Measurements from ENCODE around the gene GNB3. TPM values are rescaled to one million over a fixed set of nuclear protein-coding genes. Genes with fewer than 3 reads are reported as not detected.

GNB3 gene
- total and polyA plus RNA-seq, 4 donors, result 1.2 to 3.3 (median 1.7) TPM

DNA sequence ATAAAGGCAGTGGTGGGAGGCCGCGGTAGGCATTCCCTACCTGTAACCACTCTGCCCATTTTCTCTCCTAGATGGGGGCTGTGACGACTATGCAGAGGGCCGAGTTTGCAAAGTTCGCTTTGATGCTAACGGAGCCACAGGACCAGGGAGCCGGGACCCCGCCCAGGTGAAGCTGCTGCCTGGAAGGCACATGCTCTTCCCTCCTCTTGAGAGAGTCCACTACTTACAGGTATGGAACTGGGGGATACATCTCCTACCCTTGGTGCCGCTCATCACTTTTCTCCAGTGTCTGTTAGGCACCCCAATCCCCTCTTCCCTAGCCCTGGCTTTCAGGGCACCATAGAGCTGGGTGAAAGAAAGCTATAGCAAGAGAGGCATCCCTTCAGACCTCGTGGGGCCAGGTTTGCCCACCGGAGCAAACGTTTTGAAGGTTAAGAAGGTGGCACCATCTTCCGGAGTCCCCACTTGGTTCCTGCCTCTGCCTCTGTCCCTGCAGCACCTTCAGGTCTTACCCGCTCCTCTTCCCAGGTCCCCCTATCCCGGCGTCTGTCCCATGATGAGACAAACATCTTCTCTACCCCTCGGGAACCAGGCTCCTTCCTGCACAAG is 14.5 kb upstream of the GNB3 start:
- ATAC-seq (ENCODE audit: insufficient read depth, low FRiP score) (no peak), DNase-seq (no peak)
- peaks cover 0 to 12% (median 3%) of the 10 kb centered on the region in 3 donors for H3K27me3 ChIP-seq (ENCODE audit: control insufficient read depth in 3 of 3, insufficient read depth in 3 of 3, low read length in 2 of 3)
- TF ChIP-seq, protein P1, sequence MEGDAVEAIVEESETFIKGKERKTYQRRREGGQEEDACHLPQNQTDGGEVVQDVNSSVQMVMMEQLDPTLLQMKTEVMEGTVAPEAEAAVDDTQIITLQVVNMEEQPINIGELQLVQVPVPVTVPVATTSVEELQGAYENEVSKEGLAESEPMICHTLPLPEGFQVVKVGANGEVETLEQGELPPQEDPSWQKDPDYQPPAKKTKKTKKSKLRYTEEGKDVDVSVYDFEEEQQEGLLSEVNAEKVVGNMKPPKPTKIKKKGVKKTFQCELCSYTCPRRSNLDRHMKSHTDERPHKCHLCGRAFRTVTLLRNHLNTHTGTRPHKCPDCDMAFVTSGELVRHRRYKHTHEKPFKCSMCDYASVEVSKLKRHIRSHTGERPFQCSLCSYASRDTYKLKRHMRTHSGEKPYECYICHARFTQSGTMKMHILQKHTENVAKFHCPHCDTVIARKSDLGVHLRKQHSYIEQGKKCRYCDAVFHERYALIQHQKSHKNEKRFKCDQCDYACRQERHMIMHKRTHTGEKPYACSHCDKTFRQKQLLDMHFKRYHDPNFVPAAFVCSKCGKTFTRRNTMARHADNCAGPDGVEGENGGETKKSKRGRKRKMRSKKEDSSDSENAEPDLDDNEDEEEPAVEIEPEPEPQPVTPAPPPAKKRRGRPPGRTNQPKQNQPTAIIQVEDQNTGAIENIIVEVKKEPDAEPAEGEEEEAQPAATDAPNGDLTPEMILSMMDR (IDR thresholded peaks at IDR 0.05; ENCODE audit: control extremely low read depth, extremely low read depth), result no peak
- H3K27ac ChIP-seq (ENCODE audit: low read depth in 1 of 2, low read length in 1 of 2), result no peak overlapping the region
- H3K4me3 ChIP-seq, result no peak overlapping the region
- 83 to 87% methylated on average over 17 of the region's 17 CpGs for WGBS, 2 donors
- H3K36me3 ChIP-seq (ENCODE audit: control insufficient read depth in 4 of 4, insufficient read depth in 4 of 4, low read length in 4 of 4), result peaks cover 0 to 2% (median under 1%) of the 10 kb centered on the region in 4 donors
- H3K9me3 ChIP-seq (ENCODE audit: control insufficient read depth in 4 of 4, insufficient read depth in 3 of 4, low read length in 3 of 4), result no peaks in the 10 kb centered on the region
- H3K4me1 ChIP-seq (ENCODE audit: control insufficient read depth in 5 of 5, insufficient read depth in 5 of 5, low read length in 5 of 5), result peaks cover 0 to 37% (median 5%) of the 10 kb centered on the region in 5 donors
- H3K9ac ChIP-seq (ENCODE audit: insufficient read depth in 1 of 2, low read length in 2 of 2), result no peak overlapping the region

DNA sequence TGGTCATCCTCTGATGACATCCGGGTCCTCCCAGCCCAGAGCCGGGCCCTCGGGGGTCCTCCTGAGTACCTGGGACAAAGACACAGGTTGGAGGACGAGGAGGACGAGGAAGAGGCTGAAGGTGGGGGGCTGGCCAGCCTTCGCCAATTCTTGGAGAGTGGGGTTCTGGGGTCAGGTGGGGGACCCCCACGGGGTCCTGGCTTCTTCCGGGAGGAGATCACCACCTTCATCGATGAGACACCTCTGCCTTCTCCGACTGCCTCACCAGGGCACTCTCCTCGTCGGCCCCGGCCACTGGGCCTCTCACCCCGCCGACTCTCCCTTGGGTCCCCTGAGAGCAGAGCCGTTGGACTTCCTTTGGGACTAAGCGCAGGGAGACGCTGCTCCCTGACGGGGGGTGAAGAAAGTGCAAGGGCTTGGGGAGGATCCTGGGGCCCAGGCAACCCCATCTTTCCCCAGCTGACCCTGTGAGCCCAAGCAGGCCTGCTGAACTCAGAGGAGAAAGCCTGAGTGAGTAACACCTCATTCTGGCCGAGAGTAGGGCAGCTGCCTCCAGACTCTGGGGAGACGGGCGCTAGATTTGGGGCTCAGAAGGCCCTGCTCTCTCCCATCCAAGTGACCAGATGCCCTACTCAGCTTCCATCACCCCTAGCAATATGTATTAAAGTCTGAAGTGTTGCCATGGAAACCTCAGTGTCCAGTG is 13.8 kb upstream of the GNB3 start:
- H3K9ac ChIP-seq (ENCODE audit: insufficient read depth in 1 of 2, low read length in 2 of 2), result peak overlapping the region in 1 of 2 donors; percentile 16
- H3K27me3 ChIP-seq (ENCODE audit: control insufficient read depth in 3 of 3, insufficient read depth in 3 of 3, low read length in 2 of 3), result peaks cover 0 to 11% (median 3%) of the 10 kb centered on the region in 3 donors
- H3K4me1 ChIP-seq (ENCODE audit: control insufficient read depth in 5 of 5, insufficient read depth in 5 of 5, low read length in 5 of 5), result peaks cover 0 to 35% (median 5%) of the 10 kb centered on the region in 5 donors
- WGBS, 2 donors, result 85 to 87% methylated on average over 22 of the region's 22 CpGs
- H3K4me3 ChIP-seq, result no peak overlapping the region
- DNase-seq (no peak), ATAC-seq (ENCODE audit: insufficient read depth, low FRiP score) (no peak)
- peaks cover 0 to 6% (median 3%) of the 10 kb centered on the region in 4 donors for H3K36me3 ChIP-seq (ENCODE audit: control insufficient read depth in 4 of 4, insufficient read depth in 4 of 4, low read length in 4 of 4)
- no peak overlapping the region for H3K27ac ChIP-seq (ENCODE audit: low read depth in 1 of 2, low read length in 1 of 2)
- H3K9me3 ChIP-seq (ENCODE audit: control insufficient read depth in 4 of 4, insufficient read depth in 3 of 4, low read length in 3 of 4), result no peaks in the 10 kb centered on the region
- TF ChIP-seq, protein P1 (IDR thresholded peaks at IDR 0.05; ENCODE audit: control extremely low read depth, extremely low read depth), result no peak

DNA sequence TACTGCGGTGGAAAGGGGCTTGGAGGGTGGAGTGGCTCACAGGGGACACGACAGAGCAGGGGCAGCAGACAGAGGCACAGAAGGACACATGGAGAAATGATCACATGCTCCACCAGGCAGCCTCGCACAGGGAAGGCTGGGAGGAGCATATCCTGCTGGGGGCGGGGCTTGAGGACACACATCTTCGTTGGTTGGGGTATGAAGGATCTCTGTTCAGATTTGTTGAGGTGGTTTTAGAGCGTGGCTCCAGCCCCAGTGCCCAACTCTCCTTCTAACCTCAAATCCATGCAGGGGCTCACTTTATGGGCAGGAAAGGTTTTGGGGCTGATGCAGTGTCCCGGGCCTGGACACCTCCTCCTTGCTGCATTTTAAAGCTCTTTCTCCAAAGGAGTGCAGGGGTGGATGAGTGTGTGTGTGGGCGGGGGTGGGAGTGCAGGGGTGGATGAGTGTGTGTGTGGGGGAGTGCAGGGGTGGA is 13.3 kb upstream of the GNB3 start:
- DNase-seq (peak; percentile 82 to 88 (median 85)), ATAC-seq (ENCODE audit: insufficient read depth, low FRiP score) (no peak)
- peaks cover 0 to 29% (median 5%) of the 10 kb centered on the region in 5 donors for H3K4me1 ChIP-seq (ENCODE audit: control insufficient read depth in 5 of 5, insufficient read depth in 5 of 5, low read length in 5 of 5)
- H3K9ac ChIP-seq (ENCODE audit: insufficient read depth in 1 of 2, low read length in 2 of 2), result peak overlapping the region in 1 of 2 donors; percentile 16
- H3K27ac ChIP-seq (ENCODE audit: low read depth in 1 of 2, low read length in 1 of 2), result no peak overlapping the region
- H3K9me3 ChIP-seq (ENCODE audit: control insufficient read depth in 4 of 4, insufficient read depth in 3 of 4, low read length in 3 of 4), result no peaks in the 10 kb centered on the region
- H3K36me3 ChIP-seq (ENCODE audit: control insufficient read depth in 4 of 4, insufficient read depth in 4 of 4, low read length in 4 of 4), result peaks cover 0 to 6% (median 3%) of the 10 kb centered on the region in 4 donors
- TF ChIP-seq, protein P1 (IDR thresholded peaks at IDR 0.05; ENCODE audit: control extremely low read depth, extremely low read depth), result no peak
- 12 to 15% methylated on average over 8 of the region's 8 CpGs for WGBS, 2 donors
- H3K27me3 ChIP-seq (ENCODE audit: control insufficient read depth in 3 of 3, insufficient read depth in 3 of 3, low read length in 2 of 3), result peaks cover 0 to 6% (median 0%) of the 10 kb centered on the region in 3 donors
- no peak overlapping the region for H3K4me3 ChIP-seq

All from lung (tissue), 12 donors.